HEK293 (cell line): ENCODE data around the gene NFKBIE.

Source experiments
- ATF2 ChIP-seq: fragments of 450-650 bp; formaldehyde crosslinking; IDR thresholded peaks from 2 replicates; pipeline ENCODE4 v1.5.1; 2016; ENCODE audit warnings: missing biosample characterization, missing genetic modification characterization, low read depth
- IKZF3 ChIP-seq: fragments of 450-650 bp; IDR thresholded peaks from 2 replicates; pipeline ENCODE4 v1.5.0; 2018; ENCODE audit warnings: missing biosample characterization, mild to moderate bottlenecking, missing genetic modification characterization, moderate library complexity
- KLF9 ChIP-seq: fragments of 450-650 bp; formaldehyde crosslinking; IDR thresholded peaks from 2 replicates; pipeline ENCODE4 v1.5.1; 2016; ENCODE audit warnings: missing biosample characterization, missing genetic modification characterization, low read depth
- SALL2 ChIP-seq: fragments of 450-650 bp; formaldehyde crosslinking; IDR thresholded peaks from 2 replicates; pipeline ENCODE4 v1.5.0; 2017; ENCODE audit warnings: missing biosample characterization, mild to moderate bottlenecking, missing genetic modification characterization, borderline replicate concordance
- SCRT1 ChIP-seq: fragments of 450-650 bp; formaldehyde crosslinking; IDR thresholded peaks from 2 replicates; pipeline ENCODE4 v1.5.1; 2016; ENCODE audit warnings: missing biosample characterization, missing genetic modification characterization, borderline replicate concordance
- SP2 ChIP-seq: fragments of 450-650 bp; formaldehyde crosslinking; IDR thresholded peaks from 2 replicates; pipeline ENCODE4 v1.5.1; 2016; ENCODE audit warnings: missing biosample characterization, missing genetic modification characterization
- SP7 ChIP-seq: fragments of 450-650 bp; formaldehyde crosslinking; IDR thresholded peaks from 2 replicates; pipeline ENCODE4 v1.5.1; 2016; ENCODE audit warnings: missing biosample characterization, missing genetic modification characterization
- TCF7L2 ChIP-seq: IDR thresholded peaks from 2 replicates; pipeline ENCODE4 v1.6.1; 2011; ENCODE audit warnings: low read depth, mild to moderate bottlenecking, inconsistent platforms, low read length, moderate library complexity, borderline replicate concordance
- ZBTB44 ChIP-seq: fragments of 450-650 bp; IDR thresholded peaks from 2 replicates; pipeline ENCODE4 v1.5.1; 2018; ENCODE audit warnings: missing biosample characterization, mild to moderate bottlenecking, missing genetic modification characterization
- ZFP37 ChIP-seq: fragments of 450-650 bp; formaldehyde crosslinking; IDR thresholded peaks from 2 replicates; pipeline ENCODE4 v1.5.1; 2016; ENCODE audit warnings: missing biosample characterization, missing genetic modification characterization
- ZNF239 ChIP-seq: fragments of 450-650 bp; formaldehyde crosslinking; IDR thresholded peaks from 2 replicates; pipeline ENCODE4 v1.5.1; 2016; ENCODE audit warnings: missing biosample characterization, missing genetic modification characterization
- ZNF354C ChIP-seq: fragments of 450-650 bp; formaldehyde crosslinking; IDR thresholded peaks from 2 replicates; pipeline ENCODE4 v1.5.1; 2016; ENCODE audit warnings: missing biosample characterization, missing genetic modification characterization, low read depth, borderline replicate concordance
- ZNF404 ChIP-seq: fragments of 450-650 bp; formaldehyde crosslinking; IDR thresholded peaks from 2 replicates; pipeline ENCODE4 v1.5.1; 2017; ENCODE audit warnings: missing biosample characterization, missing genetic modification characterization
- ZNF426 ChIP-seq: fragments of 450-650 bp; formaldehyde crosslinking; IDR thresholded peaks from 2 replicates; pipeline ENCODE4 v1.5.1; 2017; ENCODE audit warnings: missing biosample characterization, missing genetic modification characterization, mild to moderate bottlenecking, inconsistent platforms, moderate library complexity
- ZNF48 ChIP-seq: fragments of 450-650 bp; formaldehyde crosslinking; IDR thresholded peaks from 2 replicates; pipeline ENCODE4 v1.5.1; 2016; ENCODE audit warnings: missing biosample characterization, missing genetic modification characterization
- ZNF558 ChIP-seq: fragments of 450-650 bp; formaldehyde crosslinking; IDR thresholded peaks from 2 replicates; pipeline ENCODE4 v1.5.1; 2016; ENCODE audit warnings: missing biosample characterization, missing genetic modification characterization
- ZNF561 ChIP-seq: fragments of 450-650 bp; IDR thresholded peaks from 2 replicates; pipeline ENCODE4 v1.5.1; 2018; ENCODE audit warnings: missing biosample characterization, missing genetic modification characterization, borderline replicate concordance
- ZNF792 ChIP-seq: fragments of 450-650 bp; formaldehyde crosslinking; IDR thresholded peaks from 2 replicates; pipeline ENCODE4 v1.5.1; 2016; ENCODE audit warnings: missing biosample characterization, missing genetic modification characterization
- ZNF830 ChIP-seq: fragments of 450-650 bp; IDR thresholded peaks from 2 replicates; pipeline ENCODE4 v1.5.0; 2018; ENCODE audit warnings: missing biosample characterization, missing genetic modification characterization, low read depth, mild to moderate bottlenecking, moderate library complexity
- ZSCAN5A ChIP-seq: fragments of 450-650 bp; formaldehyde crosslinking; IDR thresholded peaks from 2 replicates; pipeline ENCODE4 v1.5.1; 2016; ENCODE audit warnings: missing biosample characterization, missing genetic modification characterization
- TF ChIP-seq, protein P1 (sequence below): fragments of 450-650 bp; formaldehyde crosslinking; IDR thresholded peaks from 2 replicates; pipeline ENCODE4 v1.5.1; 2016; ENCODE audit warnings: missing biosample characterization, missing genetic modification characterization
- TF ChIP-seq, protein P2 (sequence below): fragments of 450-650 bp; formaldehyde crosslinking; IDR thresholded peaks from 2 replicates; pipeline ENCODE4 v1.5.1; 2016; ENCODE audit warnings: missing biosample characterization, missing genetic modification characterization
- TF ChIP-seq, protein P3 (sequence below): fragments of 450-650 bp; formaldehyde crosslinking; IDR thresholded peaks from 2 replicates; pipeline ENCODE4 v1.5.1; 2017; ENCODE audit warnings: missing biosample characterization, missing genetic modification characterization
- TF ChIP-seq, protein P4 (sequence below): fragments of 450-650 bp; formaldehyde crosslinking; IDR thresholded peaks from 2 replicates; pipeline ENCODE4 v1.5.1; 2016; ENCODE audit warnings: missing biosample characterization, missing genetic modification characterization, borderline replicate concordance
- TF ChIP-seq, protein P5 (sequence below): fragments of 450-650 bp; formaldehyde crosslinking; IDR thresholded peaks from 2 replicates; pipeline ENCODE4 v1.5.1; 2016; ENCODE audit warnings: missing biosample characterization, missing genetic modification characterization

NFKBIE gene

GRCh38 chr6:44221291-44221960 lies 43.9 kb downstream of the NFKBIE start (continued):
- TF ChIP-seq ZNF561 (tag by site-specific recombination) (no peak), ZNF239 (tag by site-specific recombination) (no peak), ZNF426 (tag by site-specific recombination) (no peak), ZNF354C (tag by site-specific recombination) (no peak), ZNF404 (tag by site-specific recombination) (no peak), SCRT1 (tag by site-specific recombination) (no peak), ZBTB44 (tag by site-specific recombination) (no peak; the same call in 1 of the 2 replicates), ZNF792 (no peak), ZNF558 (tag by site-specific recombination) (no peak), ZFP37 (tag by site-specific recombination) (no peak), SP2 (peak; percentile 49), SALL2 (no peak), KLF9 (tag by site-specific recombination) (peak; percentile 49), ZNF830 (no peak), SP7 (tag by site-specific recombination) (no peak; the same call in 1 of the 2 replicates), TCF7L2 (no peak), ATF2 (tag by site-specific recombination) (no peak), ZSCAN5A (no peak), ZNF48 (tag by site-specific recombination) (no peak), IKZF3 (tag by site-specific recombination) (peak; percentile 31; the same call in 1 of the 2 replicates)
- TF ChIP-seq, protein P1, sequence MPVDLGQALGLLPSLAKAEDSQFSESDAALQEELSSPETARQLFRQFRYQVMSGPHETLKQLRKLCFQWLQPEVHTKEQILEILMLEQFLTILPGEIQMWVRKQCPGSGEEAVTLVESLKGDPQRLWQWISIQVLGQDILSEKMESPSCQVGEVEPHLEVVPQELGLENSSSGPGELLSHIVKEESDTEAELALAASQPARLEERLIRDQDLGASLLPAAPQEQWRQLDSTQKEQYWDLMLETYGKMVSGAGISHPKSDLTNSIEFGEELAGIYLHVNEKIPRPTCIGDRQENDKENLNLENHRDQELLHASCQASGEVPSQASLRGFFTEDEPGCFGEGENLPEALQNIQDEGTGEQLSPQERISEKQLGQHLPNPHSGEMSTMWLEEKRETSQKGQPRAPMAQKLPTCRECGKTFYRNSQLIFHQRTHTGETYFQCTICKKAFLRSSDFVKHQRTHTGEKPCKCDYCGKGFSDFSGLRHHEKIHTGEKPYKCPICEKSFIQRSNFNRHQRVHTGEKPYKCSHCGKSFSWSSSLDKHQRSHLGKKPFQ (tag by site-specific recombination), result no peak
- TF ChIP-seq, protein P2, sequence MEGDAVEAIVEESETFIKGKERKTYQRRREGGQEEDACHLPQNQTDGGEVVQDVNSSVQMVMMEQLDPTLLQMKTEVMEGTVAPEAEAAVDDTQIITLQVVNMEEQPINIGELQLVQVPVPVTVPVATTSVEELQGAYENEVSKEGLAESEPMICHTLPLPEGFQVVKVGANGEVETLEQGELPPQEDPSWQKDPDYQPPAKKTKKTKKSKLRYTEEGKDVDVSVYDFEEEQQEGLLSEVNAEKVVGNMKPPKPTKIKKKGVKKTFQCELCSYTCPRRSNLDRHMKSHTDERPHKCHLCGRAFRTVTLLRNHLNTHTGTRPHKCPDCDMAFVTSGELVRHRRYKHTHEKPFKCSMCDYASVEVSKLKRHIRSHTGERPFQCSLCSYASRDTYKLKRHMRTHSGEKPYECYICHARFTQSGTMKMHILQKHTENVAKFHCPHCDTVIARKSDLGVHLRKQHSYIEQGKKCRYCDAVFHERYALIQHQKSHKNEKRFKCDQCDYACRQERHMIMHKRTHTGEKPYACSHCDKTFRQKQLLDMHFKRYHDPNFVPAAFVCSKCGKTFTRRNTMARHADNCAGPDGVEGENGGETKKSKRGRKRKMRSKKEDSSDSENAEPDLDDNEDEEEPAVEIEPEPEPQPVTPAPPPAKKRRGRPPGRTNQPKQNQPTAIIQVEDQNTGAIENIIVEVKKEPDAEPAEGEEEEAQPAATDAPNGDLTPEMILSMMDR (tag by site-specific recombination), result peak; percentile 92
- TF ChIP-seq, protein P3, sequence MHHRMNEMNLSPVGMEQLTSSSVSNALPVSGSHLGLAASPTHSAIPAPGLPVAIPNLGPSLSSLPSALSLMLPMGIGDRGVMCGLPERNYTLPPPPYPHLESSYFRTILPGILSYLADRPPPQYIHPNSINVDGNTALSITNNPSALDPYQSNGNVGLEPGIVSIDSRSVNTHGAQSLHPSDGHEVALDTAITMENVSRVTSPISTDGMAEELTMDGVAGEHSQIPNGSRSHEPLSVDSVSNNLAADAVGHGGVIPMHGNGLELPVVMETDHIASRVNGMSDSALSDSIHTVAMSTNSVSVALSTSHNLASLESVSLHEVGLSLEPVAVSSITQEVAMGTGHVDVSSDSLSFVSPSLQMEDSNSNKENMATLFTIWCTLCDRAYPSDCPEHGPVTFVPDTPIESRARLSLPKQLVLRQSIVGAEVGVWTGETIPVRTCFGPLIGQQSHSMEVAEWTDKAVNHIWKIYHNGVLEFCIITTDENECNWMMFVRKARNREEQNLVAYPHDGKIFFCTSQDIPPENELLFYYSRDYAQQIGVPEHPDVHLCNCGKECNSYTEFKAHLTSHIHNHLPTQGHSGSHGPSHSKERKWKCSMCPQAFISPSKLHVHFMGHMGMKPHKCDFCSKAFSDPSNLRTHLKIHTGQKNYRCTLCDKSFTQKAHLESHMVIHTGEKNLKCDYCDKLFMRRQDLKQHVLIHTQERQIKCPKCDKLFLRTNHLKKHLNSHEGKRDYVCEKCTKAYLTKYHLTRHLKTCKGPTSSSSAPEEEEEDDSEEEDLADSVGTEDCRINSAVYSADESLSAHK (tag by site-specific recombination), result no peak
- TF ChIP-seq, protein P4, sequence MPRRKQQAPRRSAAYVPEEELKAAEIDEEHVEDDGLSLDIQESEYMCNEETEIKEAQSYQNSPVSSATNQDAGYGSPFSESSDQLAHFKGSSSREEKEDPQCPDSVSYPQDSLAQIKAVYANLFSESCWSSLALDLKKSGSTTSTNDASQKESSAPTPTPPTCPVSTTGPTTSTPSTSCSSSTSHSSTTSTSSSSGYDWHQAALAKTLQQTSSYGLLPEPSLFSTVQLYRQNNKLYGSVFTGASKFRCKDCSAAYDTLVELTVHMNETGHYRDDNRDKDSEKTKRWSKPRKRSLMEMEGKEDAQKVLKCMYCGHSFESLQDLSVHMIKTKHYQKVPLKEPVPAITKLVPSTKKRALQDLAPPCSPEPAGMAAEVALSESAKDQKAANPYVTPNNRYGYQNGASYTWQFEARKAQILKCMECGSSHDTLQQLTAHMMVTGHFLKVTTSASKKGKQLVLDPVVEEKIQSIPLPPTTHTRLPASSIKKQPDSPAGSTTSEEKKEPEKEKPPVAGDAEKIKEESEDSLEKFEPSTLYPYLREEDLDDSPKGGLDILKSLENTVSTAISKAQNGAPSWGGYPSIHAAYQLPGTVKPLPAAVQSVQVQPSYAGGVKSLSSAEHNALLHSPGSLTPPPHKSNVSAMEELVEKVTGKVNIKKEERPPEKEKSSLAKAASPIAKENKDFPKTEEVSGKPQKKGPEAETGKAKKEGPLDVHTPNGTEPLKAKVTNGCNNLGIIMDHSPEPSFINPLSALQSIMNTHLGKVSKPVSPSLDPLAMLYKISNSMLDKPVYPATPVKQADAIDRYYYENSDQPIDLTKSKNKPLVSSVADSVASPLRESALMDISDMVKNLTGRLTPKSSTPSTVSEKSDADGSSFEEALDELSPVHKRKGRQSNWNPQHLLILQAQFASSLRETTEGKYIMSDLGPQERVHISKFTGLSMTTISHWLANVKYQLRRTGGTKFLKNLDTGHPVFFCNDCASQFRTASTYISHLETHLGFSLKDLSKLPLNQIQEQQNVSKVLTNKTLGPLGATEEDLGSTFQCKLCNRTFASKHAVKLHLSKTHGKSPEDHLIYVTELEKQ (tag by site-specific recombination), result no peak
- TF ChIP-seq, protein P5, sequence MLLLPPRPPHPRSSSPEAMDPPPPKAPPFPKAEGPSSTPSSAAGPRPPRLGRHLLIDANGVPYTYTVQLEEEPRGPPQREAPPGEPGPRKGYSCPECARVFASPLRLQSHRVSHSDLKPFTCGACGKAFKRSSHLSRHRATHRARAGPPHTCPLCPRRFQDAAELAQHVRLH (tag by site-specific recombination), result no peak
